Muscle layer of duodenum (tissue), 2 donors: ENCODE data around the gene SORCS2.

Experiments
- H3K27ac ChIP-seq: one replicate; pipeline ENCODE4 v1.7.0; 2013; ENCODE audit warnings: mild to moderate bottlenecking, low read length
- H3K27me3 ChIP-seq: one replicate; pipeline ENCODE4 v1.7.0; 2013; ENCODE audit warnings: low read depth, mild to moderate bottlenecking, control low read depth, low read length
- H3K36me3 ChIP-seq, 2 donors: one replicate each; pipeline ENCODE4 v1.7.0; 2013; ENCODE audit warnings: low read length in 2 of 2, control low read depth in 1 of 2, mild to moderate bottlenecking in 1 of 2; ENCODE audit not compliant: insufficient read depth in 2 of 2, control insufficient read depth in 1 of 2
- H3K4me1 ChIP-seq, 2 donors: one replicate each; pipeline ENCODE4 v1.7.0; 2013; ENCODE audit warnings: low read length in 2 of 2, mild to moderate bottlenecking in 2 of 2, control low read depth in 1 of 2, moderate library complexity in 1 of 2; ENCODE audit not compliant: insufficient read depth in 2 of 2, control insufficient read depth in 1 of 2
- H3K4me3 ChIP-seq, 2 donors: one replicate each; pipeline ENCODE4 v1.7.0; 2013; ENCODE audit warnings: low read length in 2 of 2, low read depth in 1 of 2, mild to moderate bottlenecking in 1 of 2
- H3K9me3 ChIP-seq, 2 donors: one replicate each; pipeline ENCODE4 v1.7.0; 2013; ENCODE audit warnings: low read length in 2 of 2, control low read depth in 1 of 2, mild to moderate bottlenecking in 1 of 2; ENCODE audit not compliant: control insufficient read depth in 1 of 2
- donor health status: healthy.

The SORCS2 gene

DNA sequence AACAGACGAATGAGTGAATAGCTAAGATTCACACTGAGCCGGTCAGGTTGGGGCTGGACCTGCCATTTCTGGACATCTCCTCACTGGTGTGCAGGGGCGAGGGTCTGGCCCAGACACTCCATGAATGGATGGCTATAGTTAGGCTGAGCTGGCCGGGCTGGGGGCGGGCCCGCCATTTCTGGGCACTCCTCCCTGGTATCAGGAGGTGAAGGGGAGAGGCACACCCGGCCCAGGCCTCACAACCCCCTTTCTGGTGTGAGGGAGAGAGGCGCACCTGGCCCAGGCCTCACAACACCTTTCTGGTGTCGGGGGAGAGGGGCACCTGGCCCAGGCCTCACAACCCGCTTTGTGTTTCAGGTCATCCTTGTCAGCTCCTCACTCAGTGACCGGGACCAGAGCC is 445.6 kb downstream of the SORCS2 start:
- Histone ChIP-seq H3K36me3 (peaks cover 0 to 5% of the 10 kb centered on the region in 2 donors), H3K27ac (no peak overlapping the region), H3K4me3 (no peak overlapping the region), H3K27me3 (peaks cover 4% of the 10 kb centered on the region), H3K4me1 (no peaks in the 10 kb centered on the region), H3K9me3 (no peaks in the 10 kb centered on the region)

DNA sequence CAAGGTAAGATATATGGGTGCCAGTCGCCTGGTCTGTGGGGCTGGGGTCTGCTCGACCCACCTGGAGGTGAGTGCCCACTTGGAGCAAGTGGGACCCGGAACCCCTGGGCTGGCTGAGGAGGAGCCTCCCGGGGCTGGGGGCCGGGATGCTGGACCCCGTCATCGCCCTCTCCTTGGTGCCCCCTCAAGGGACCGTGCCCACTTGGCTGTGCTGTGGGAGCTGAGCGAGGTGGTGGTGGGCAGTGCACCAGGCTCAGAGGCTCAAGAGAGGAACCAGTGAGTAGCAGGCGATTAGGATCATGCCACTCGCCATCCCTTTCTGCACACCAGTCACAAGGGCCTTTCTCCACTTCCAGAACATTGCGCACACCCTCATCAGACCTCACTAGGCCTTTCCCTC is 446.2 kb downstream of the SORCS2 start:
- peaks cover 0 to 5% of the 10 kb centered on the region in 2 donors for H3K36me3 ChIP-seq
- peaks cover 4% of the 10 kb centered on the region for H3K27me3 ChIP-seq
- H3K9me3 ChIP-seq, result no peaks in the 10 kb centered on the region
- H3K4me3 ChIP-seq, result no peak overlapping the region
- H3K4me1 ChIP-seq, result no peaks in the 10 kb centered on the region
- H3K27ac ChIP-seq, result no peak overlapping the region

DNA sequence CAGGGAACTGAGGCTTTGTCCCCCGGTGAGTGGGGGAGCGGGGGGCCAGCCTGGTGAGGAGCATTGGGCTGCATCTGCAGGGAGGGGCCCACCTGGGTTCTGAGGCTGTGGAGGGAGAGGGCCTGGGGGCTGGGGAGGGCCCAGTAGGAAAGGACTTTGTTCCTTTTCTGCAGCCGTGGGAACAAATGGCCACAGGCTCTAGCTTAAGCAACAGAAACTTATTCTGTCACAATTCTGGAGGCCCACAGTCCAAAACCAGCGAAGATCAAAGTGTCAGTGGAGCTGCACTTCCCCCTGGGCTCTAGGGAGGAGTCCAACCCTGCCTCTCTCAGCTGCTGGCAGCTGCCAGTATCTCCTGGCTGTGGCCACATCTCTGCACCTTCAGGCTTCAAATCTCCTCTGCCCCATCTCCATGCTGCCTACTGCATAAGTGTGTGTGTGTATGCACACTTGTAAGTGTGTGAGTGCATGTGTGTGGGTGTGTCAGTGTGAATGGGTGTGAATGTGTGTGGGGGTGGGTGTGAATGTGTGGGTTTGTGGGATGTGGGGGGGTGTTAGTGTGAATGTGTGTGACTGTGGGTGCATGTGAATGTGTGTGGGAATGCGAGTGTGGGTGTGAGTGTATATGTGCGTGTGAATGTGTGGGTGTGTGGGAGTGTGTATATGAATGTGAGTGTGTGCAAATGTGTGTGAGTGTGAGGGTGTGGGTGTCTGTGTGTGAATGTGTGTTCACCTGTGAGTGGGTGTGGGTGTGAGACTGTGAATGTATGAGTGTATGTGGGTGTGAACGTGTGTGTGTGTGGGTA is 446.8 kb downstream of the SORCS2 start:
- peaks cover 0 to 3% of the 10 kb centered on the region in 2 donors for H3K9me3 ChIP-seq
- H3K4me3 ChIP-seq, result no peak overlapping the region
- peaks cover 4% of the 10 kb centered on the region for H3K27me3 ChIP-seq
- no peaks in the 10 kb centered on the region for H3K4me1 ChIP-seq
- H3K27ac ChIP-seq, result no peak overlapping the region
- H3K36me3 ChIP-seq, result peaks cover 0 to 5% of the 10 kb centered on the region in 2 donors

DNA sequence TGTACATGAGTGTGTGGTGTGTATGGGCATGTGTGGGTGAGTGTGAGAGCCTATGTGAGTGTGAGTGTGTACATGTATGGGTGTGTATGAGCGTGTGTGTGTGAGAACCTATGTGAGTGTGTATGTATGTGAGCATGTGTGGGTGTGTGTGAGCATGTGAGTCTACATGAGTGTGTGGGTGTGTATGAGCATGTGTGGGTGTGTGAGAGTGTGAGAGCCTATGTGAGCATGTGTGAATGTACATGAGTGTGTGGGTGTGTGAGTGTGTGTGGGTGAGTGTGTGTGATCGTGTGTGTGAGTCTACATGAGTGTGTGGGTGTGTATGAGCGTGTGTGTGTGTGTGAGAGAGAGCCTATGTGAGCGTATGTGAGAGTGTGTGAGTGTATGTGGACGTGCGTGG is 447.8 kb downstream of the SORCS2 start:
- Histone ChIP-seq H3K4me3 (no peak overlapping the region), H3K27me3 (peaks cover 4% of the 10 kb centered on the region), H3K36me3 (peaks cover 0 to 5% of the 10 kb centered on the region in 2 donors), H3K27ac (no peak overlapping the region), H3K4me1 (no peaks in the 10 kb centered on the region), H3K9me3 (peaks cover 0 to 9% of the 10 kb centered on the region in 2 donors)

DNA sequence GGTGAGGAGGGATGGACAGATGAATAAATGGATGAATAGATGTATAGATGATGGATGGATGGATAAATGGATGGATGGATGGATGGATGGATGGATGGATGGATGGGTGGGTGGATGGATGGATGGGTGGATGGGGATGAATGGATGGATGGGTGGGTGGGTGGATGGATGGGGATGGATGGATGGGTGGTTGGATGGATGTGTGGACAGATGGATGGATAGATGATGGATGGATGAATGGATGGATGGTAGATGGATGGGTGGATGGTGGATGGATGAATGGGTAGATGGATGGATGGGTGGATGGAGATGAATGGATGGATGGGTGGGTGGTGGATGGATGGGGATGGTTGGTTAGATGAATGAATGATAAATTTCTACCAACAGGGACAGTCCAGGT is 449.4 kb downstream of the SORCS2 start:
- peaks cover 0 to 5% of the 10 kb centered on the region in 2 donors for H3K36me3 ChIP-seq
- no peak overlapping the region for H3K27ac ChIP-seq
- H3K27me3 ChIP-seq, result no peaks in the 10 kb centered on the region
- no peaks in the 10 kb centered on the region for H3K4me1 ChIP-seq
- H3K4me3 ChIP-seq, result no peak overlapping the region
- peaks cover 0 to 9% of the 10 kb centered on the region in 2 donors for H3K9me3 ChIP-seq

DNA sequence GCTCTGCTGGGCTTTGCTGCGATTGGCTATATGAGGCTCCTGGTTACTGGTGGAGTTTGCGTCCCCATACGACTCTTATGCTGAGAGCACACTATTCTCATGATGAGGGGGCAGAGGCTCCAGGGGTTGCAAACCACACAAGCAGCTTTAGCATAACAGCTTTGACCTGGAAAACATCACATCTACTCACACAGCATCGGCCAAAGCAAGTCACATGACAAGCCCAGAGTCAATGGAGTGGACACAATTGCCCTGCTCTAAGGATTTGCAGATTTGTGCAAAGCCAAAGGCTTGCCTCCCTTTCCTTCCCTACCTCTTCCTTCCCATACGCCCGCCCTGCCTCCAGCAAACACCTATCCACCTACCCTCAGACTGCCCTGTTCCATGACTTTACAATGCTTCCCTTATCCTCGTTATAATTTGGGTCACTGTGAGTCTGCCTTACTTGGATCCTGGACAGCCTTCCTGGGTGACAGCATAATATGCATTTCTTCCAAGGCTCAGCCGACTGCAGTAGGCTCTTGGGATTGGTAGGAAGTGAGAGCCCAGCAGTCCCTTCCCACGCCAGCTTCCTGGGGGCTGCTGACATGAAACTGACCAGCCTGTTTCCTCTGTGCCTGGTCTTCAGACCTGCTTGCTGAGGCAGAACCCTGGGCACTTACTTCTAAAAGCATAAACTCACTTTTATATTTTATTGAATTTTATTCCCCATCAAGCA is 450.6 kb downstream of the SORCS2 start:
- Histone ChIP-seq H3K27me3 (no peaks in the 10 kb centered on the region), H3K36me3 (peaks cover 0 to 5% of the 10 kb centered on the region in 2 donors), H3K4me3 (no peak overlapping the region), H3K9me3 (peaks cover 0 to 9% of the 10 kb centered on the region in 2 donors), H3K4me1 (no peaks in the 10 kb centered on the region), H3K27ac (no peak overlapping the region)

DNA sequence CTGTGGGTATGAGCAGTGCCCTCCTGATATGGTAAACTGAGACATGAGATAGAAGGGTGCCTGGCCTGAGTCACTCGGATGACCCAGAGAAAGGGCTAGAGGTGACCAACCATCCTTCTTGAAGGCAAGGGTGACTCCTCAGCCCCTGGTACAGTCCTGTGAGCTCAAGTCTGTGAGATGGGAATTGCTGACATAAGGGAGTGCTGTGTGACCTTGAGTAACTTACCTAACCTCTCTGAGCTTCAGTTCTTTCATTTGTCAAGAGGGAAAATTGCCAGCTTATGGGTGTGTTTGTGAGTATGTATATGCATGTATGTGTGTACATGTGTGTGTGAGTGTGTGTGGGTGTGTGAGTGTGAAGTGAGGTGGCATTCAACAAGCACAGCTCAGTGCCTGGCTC is 452.8 kb downstream of the SORCS2 start:
- Histone ChIP-seq H3K27me3 (no peaks in the 10 kb centered on the region), H3K27ac (no peak overlapping the region), H3K36me3 (no peaks in the 10 kb centered on the region), H3K9me3 (peaks cover 0 to 9% of the 10 kb centered on the region in 2 donors), H3K4me3 (no peak overlapping the region), H3K4me1 (no peaks in the 10 kb centered on the region)

DNA sequence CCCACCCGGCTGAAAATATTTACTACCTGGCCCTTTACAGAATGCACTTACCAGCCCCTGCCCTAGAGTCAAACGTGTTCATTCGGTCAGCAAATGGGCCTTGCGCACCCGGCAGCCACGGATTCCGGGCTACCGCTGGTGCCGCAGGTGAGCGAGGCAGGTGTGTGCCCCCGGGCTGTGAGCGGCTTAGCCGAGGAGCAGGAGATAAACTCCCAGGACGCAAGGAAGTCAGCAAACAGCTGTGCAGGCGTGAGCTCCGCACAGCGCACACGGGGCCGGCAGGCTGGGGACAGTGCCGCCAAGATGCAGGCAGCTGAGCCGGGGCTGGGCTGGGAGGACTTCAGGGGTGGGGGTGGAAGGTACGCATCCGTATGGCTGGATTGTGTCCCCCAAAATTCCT is 453.6 kb downstream of the SORCS2 start:
- no peak overlapping the region for H3K27ac ChIP-seq
- peaks cover 0 to 2% of the 10 kb centered on the region in 2 donors for H3K4me1 ChIP-seq
- H3K4me3 ChIP-seq, result no peak overlapping the region
- no peaks in the 10 kb centered on the region for H3K27me3 ChIP-seq
- H3K9me3 ChIP-seq, result peaks cover 0 to 9% of the 10 kb centered on the region in 2 donors
- H3K36me3 ChIP-seq, result no peaks in the 10 kb centered on the region

DNA sequence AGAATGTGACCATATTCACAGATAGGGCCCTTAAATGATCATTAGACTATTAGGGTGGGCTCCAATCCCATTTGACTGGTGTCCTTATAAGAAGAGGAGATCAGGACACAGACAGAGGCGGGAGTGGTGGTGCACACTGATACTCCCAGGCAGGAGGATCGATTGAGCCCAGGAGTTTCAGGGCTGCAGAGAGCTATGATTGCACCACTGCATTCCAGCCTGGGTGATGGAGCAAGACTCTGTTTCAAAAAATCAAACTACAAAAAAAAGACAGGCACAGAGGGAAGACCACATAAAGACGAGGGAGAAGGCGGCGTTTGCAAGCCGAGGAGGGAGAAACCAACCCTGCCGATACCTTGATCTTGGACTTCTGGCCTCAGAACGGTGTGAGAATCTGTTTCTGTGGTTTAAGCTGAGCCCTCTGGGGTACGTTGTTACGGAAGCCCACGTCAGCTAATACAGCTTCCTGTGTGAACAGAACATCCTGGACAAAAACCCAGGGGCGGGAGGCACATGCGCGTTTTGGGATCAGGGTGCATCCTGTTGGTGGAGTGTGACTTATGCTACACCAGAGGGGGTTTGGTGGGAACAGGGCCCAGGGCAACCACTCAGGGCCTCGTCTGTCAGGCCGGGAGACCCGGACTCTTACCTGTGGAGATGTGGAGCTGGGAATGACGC is 454.2 kb downstream of the SORCS2 start:
- H3K9me3 ChIP-seq, result peaks cover 0 to 9% of the 10 kb centered on the region in 2 donors
- no peaks in the 10 kb centered on the region for H3K36me3 ChIP-seq
- H3K4me1 ChIP-seq, result peaks cover 0 to 4% of the 10 kb centered on the region in 2 donors
- no peak overlapping the region for H3K27ac ChIP-seq
- H3K4me3 ChIP-seq, result no peak overlapping the region
- H3K27me3 ChIP-seq, result no peaks in the 10 kb centered on the region

DNA sequence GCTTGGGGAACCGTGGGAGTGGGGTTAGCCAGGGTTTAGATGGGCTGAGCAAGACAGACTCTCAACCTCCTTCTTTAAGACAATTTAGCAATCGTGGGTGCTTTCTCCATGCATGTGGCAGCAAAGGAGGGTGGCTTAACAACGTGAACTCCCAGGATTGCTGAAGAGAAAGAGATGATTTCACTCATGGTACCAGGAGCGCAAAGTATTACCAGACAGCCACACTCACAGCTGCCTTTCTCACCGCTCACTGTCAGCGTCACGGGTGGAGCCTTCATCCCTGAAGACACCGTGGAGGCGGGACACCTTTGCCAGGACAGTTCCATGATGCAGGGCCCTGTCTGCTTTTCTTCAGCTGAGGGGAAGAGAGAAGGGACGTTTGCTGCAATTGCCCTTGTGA is 454.8 kb downstream of the SORCS2 start:
- Histone ChIP-seq H3K27ac (no peak overlapping the region), H3K36me3 (no peaks in the 10 kb centered on the region), H3K4me1 (peaks cover 0 to 4% of the 10 kb centered on the region in 2 donors), H3K27me3 (no peaks in the 10 kb centered on the region), H3K9me3 (peaks cover 0 to 9% of the 10 kb centered on the region in 2 donors), H3K4me3 (no peak overlapping the region)
